Right lung (tissue), 5 donors: ENCODE measurements around the gene PDZRN3. TPM values are rescaled to one million over a fixed set of nuclear protein-coding genes. Genes with fewer than 3 reads are reported as not detected.

Experiments used
- DNase-seq, 2 donors: peaks; one replicate each; pipeline ENCODE4 v3.0.0-alpha.2; 2013
- polyA plus RNA-seq, 5 donors: library from polyadenylated mRNA; unstranded; fragments of 120-200 nt; gene quantifications; one replicate each; pipeline versions ENCODE4 v1.2.1 to v1.2.3, GENCODE V29; 2013; ENCODE audit warnings: inconsistent platforms in 1 of 5, low replicate concordance in 1 of 5; ENCODE audit not compliant: insufficient read length in 5 of 5, insufficient read depth in 1 of 5

PDZRN3 gene
- polyA plus RNA-seq, 5 donors: 54.6 to 83.1 (median 70.1) TPM

GRCh38 chr3:73624017-73624820 is 522 bp downstream of the PDZRN3 start:
- peak; percentile 71 to 72 for DNase-seq

- DNase-seq: peak; percentile 64 to 68
Measured at GRCh38 chr3:73623346-73623745, 1.4 kb downstream of the PDZRN3 start.

- DNase-seq: peak; percentile 45 to 56
Measured at GRCh38 chr3:73622091-73622805, 2.5 kb downstream of the PDZRN3 start.

- DNase-seq: no peak
Measured at GRCh38 chr3:73621388-73621787, 3.4 kb downstream of the PDZRN3 start.

- no peak for DNase-seq
Measured at GRCh38 chr3:73618461-73618860, 6.3 kb downstream of the PDZRN3 start.

- no peak for DNase-seq
Measured at GRCh38 chr3:73616056-73616455, 8.7 kb downstream of the PDZRN3 start.

- DNase-seq: peak; percentile 60 to 67
Measured at GRCh38 chr3:73614419-73614818, 10.3 kb downstream of the PDZRN3 start.

- DNase-seq: no peak
Measured at GRCh38 chr3:73611176-73611575, 13.6 kb downstream of the PDZRN3 start.

GRCh38 chr3:73610493-73610892 is 14.2 kb downstream of the PDZRN3 start:
- no peak for DNase-seq

- DNase-seq: no peak
Measured at GRCh38 chr3:73609655-73610054, 15.1 kb downstream of the PDZRN3 start.

- DNase-seq: no peak
Measured at GRCh38 chr3:73609315-73609641, 15.5 kb downstream of the PDZRN3 start.

- DNase-seq: no peak
Measured at GRCh38 chr3:73608456-73609314, 16.1 kb downstream of the PDZRN3 start.

GRCh38 chr3:73605861-73606260 is 18.9 kb downstream of the PDZRN3 start:
- DNase-seq: no peak

- DNase-seq: peak in 1 of 2 donors; percentile 29
Measured at GRCh38 chr3:73605412-73605811, 19.3 kb downstream of the PDZRN3 start.

GRCh38 chr3:73604451-73604850 is 20.3 kb downstream of the PDZRN3 start:
- no peak for DNase-seq

- no peak for DNase-seq
Measured at GRCh38 chr3:73603762-73604171, 21.0 kb downstream of the PDZRN3 start.

GRCh38 chr3:73602170-73602569 is 22.6 kb downstream of the PDZRN3 start:
- DNase-seq: no peak

GRCh38 chr3:73601481-73601880 is 23.3 kb downstream of the PDZRN3 start:
- DNase-seq: no peak

GRCh38 chr3:73601011-73601410 is 23.7 kb downstream of the PDZRN3 start:
- no peak for DNase-seq

GRCh38 chr3:73600293-73600938 is 24.3 kb downstream of the PDZRN3 start:
- DNase-seq: peak; percentile 62

- DNase-seq: no peak
Measured at GRCh38 chr3:73599605-73600004, 25.1 kb downstream of the PDZRN3 start.

- no peak for DNase-seq
Measured at GRCh38 chr3:73597476-73597875, 27.3 kb downstream of the PDZRN3 start.
